Fibroblast of lung (primary cell): ENCODE results near the gene PCDHGB6.

Source experiments
- EZH2 ChIP-seq: IDR thresholded peaks from 2 replicates; pipeline ENCODE4 v1.5.1; 2012; ENCODE audit warnings: low read length, control low read depth, mild to moderate bottlenecking; ENCODE audit errors: missing control alignments
- TF ChIP-seq, protein P1 (sequence below), 2 donors: IDR thresholded peaks in 1 of 2; conservative IDR thresholded peaks in 1 of 2; 1 replicate in 1 of 2; 2 replicates in 1 of 2; pipeline ENCODE4 v1.5.1; 2011 to 2012; ENCODE audit warnings: low read length in 2 of 2, control low read depth in 1 of 2, inconsistent platforms in 1 of 2, low read depth in 1 of 2, mild to moderate bottlenecking in 1 of 2

GRCh38 chr5:141362719-141363118 is 45.1 kb upstream of the PCDHGB6 start:
- TF ChIP-seq, protein P1, sequence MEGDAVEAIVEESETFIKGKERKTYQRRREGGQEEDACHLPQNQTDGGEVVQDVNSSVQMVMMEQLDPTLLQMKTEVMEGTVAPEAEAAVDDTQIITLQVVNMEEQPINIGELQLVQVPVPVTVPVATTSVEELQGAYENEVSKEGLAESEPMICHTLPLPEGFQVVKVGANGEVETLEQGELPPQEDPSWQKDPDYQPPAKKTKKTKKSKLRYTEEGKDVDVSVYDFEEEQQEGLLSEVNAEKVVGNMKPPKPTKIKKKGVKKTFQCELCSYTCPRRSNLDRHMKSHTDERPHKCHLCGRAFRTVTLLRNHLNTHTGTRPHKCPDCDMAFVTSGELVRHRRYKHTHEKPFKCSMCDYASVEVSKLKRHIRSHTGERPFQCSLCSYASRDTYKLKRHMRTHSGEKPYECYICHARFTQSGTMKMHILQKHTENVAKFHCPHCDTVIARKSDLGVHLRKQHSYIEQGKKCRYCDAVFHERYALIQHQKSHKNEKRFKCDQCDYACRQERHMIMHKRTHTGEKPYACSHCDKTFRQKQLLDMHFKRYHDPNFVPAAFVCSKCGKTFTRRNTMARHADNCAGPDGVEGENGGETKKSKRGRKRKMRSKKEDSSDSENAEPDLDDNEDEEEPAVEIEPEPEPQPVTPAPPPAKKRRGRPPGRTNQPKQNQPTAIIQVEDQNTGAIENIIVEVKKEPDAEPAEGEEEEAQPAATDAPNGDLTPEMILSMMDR (conservative IDR thresholded peaks at IDR 0.05 in 1 of 2, IDR thresholded peaks at IDR 0.05 in 1 of 2; ENCODE audit: low read depth in 1 of 2, low read length in 2 of 2), result no peak
- TF ChIP-seq EZH2, result no peak
